Measurements from ENCODE around the gene MRPL16.
"Not testable (repeated sequence)": the region's sequence is repeated elsewhere in the genome, so short reads cannot be mapped to it uniquely, and the experiment has no call there.

The MRPL16 gene

DNA sequence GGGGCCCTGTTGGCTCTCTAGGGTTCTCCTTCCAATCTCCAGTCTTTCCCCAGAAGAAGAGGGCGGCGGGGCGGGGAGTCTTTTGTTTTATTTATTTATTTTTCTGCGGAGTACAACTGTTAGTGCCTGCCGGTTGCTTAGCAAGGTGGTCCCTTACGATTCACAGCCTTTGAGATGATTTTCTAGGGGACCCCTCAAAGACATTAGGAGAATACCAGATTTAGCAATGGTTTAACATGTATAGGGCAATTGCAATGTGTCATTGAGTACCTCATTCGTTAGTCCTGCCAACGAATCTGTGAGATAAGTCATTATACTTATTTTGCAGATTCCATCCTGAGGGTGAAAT is 307 bp upstream of the MRPL16 start:
- DNase-seq, result no peak

DNA sequence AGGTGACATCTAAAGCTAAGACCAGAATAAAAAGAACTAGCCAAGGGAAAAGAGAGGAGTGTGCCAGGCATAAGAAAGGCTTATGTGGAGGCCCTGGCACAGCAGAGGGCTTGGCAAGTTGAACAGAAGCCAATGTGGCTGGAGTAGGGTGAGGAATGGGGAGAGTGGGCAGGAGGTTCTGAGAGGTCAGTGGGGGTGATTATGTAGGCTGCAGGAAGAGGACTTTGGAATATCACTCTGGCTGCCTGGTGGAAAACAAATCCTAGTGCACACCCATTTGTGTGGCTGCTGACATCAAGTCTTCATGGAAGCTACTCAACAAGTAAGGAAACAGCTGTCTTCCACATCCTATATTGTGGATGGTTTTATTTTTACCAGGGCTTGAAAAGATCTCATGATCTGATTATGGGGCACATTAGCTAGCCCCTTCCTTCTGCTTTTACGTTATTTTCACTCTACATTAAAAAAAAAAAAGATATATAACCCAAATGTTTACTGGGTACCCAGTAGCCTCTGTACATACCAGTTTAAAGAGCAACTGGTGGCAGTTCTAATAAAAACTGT is 3.4 kb downstream of the MRPL16 start:
- no peak for DNase-seq

DNA sequence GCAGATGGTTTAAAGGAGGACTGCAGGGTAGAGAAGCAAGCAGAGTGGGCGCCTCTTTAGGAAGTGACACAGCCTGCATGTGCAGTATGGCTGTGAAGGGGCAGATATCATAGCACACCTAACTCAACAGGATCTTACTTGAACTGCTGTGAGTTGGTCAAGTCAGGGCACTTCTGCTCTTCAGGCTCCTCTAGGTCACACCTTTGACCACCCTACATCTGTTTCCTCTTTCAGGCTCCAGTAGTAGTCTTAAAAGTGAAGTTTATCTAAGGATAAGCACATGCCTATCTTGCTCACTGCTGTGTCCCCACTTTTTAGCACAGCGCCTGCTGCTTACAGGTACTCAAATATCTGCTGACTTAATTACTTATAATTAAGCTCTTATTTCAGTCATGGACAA is 6.5 kb downstream of the MRPL16 start:
- no peak for DNase-seq

DNA sequence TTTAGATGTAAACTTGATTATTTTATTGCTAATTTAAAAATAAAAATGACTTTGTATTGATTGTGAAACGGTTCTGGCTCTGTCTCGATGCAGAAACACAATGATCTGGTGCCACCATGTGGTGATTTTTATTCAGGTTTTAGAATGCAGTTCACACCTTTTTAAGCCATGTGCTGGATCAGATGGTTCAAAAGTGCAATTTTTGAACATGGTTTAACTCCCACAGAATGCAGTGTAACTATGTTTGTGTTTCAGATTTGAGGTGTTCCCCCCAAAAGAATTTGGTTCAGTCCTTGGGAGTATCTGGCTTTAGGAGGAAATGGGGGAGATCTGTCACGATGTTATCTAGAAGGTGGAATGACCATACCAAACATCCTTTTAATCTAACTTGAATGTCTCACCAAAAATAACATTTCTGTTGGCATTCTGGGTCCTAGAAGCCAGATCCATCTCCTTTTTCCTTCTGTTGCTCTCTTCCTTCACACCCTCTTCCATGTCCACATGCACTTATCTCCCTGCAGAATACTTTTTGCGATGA is 7.9 kb downstream of the MRPL16 start:
- DNase-seq, result no peak

DNA sequence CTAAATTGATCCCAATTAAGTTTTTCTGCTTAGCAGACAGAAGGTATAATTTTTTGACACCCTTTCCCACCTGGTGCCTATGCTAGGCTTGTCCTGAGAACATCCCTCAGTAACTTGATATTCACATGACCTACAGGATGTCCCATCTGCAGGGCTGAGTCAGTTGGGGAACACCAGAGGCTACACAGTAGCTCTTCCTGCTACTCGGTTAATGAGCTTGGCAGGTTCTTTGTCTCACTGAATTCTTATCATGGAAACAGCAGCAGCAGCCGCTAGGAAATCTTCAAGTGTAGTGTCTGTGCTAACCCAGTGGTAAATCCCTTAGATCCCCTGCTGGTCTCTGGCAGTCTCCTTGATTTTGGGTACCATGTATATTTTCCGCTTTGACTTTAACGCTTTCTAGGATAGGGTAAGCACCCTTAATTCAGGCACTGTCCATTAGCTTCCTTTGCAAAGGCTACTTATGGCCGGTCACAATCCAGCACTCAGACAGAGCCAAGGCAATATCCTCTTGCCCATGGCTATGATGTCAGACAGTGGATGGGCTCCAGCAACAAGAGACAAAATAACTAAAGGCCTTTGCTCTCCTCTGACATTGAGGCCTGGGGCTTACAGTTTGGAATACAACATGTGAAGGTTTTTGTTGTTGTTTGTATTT is 8.5 kb downstream of the MRPL16 start:
- no peak for DNase-seq

DNA sequence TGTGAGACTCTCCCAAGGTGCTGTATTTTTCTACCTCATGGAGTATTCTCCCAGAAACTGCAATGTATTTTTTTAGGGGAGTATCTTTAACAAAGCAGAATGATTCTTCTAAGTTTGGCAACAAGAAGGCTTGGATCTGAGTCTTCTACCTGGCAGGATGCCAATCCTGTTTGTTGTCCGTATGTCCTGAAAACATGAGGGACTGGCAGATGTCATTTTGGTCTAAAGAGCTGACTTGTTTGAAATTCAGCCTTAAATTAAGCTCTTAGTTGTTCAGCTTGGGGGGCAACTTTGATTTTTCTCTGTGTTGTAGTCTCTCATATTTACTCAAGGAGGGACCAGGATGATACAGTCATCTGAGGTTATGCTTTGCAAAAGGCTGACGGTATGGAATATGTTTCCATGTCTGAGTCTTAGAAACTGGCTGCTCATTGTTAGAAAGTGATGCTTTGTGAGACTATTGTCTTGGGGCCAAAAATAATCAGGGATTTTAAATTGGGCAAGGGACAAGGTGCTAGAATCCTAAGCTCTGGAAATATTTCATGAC is 9.3 kb downstream of the MRPL16 start:
- no peak for DNase-seq

DNA sequence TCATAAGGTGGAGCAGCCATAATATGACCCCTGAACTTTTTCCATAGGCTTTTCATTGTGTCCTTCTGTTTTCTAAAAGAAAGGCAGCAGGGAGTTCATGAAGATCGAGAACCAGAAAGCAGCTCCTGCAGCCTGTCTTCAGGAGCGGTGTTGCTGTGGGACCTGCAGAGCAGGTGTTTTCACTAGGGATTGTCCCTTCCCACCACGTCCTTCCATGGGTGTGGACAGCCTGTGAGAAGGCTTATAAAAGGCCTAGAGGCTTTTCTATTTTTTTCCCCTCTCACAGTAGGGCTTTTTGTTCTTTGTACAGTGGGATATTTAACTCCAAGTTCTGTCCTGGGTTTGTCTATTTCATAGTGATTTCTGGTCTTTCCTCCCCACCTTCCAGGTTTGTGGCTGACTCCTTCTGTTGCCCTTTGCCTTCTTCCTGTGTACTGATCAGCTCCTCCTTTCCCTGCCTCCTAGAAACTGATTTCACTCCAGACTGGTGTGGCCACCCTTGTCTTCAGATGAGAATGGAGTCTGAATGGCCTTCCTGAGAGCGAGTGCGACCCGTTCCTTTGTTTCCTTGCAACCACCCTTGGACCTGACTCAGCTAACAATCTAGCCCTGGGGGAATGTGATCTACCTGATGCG is 10.1 kb downstream of the MRPL16 start:
- DNase-seq, result no peak

DNA sequence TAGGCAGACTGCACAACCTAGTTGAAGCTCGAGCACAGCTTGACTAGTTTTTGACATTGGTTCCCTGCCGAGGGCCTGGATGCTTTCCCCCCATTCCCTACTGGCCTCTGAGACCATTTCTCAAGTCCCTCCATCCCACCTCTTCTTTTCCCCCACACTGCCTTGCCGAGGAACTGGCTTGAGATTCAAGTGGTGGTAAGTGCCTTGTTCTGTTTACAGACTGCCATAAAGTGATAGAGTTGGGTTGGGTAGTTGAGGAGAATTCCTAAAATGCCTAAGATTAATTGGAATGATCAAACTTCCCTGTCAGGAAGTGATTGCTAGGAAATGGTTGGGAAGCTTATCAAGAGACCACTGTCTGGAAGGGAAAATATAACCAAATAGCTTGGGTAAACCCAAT is 16.2 kb downstream of the MRPL16 start:
- no peak for DNase-seq

DNA sequence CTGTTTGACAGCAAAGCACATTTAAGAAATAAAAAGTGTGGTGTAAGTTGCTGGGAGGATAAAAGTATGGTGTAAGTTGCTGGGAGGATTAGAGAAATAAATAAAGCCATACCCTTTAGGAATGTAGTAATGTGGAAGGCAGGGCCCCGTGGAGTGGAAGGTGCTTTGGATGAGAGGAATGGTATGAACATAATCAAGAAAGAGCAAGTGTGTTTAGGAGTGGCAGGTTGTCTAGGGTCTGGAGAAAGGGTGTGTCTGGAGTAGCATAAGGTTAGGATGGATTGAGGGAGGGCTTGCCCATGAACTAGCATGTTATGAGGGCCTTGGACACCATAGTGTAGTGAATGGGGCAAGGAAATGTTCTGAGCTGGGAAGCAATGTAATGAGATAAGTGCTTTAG is 18.1 kb downstream of the MRPL16 start:
- DNase-seq, result no peak

DNA sequence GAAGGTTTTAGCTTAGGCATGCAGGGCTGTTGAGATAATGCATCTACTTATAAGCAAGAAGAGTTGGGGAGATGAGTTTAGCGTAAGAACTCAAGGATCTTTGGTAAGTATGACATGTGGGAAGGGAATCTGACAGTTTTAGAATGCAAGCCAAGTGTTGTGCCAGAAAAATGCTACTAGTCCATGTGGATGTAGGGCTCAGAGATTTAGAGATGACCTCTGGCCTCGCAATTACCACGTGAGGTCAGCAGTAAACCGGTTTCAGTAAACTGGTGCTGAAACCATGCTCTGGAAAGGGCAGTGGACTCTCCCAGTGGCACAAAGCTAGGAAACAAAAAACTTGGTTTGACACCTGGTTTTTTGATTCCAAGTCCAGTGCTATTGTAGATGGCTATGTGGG is 18.9 kb downstream of the MRPL16 start:
- DNase-seq, result no peak

DNA sequence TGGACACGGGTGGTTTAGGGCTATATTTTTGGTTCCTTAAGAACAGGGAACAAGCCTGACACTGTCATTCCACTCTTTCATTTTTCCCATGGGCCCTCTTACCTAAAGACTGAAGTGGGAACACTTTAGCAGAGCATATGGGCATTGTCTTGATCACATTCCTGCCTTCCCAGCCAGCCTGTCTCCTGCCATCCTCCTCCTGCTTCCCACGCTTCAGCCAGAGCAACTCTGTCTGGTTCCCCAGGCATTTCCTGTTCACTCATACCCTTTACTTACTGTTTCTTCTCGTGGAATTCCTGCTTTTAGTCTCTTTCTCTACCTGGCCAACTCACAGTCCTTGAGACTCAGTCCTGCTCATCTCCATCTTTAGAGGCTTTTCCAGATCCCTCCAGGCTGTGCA is 22.8 kb downstream of the MRPL16 start:
- DNase-seq, result no peak

DNA sequence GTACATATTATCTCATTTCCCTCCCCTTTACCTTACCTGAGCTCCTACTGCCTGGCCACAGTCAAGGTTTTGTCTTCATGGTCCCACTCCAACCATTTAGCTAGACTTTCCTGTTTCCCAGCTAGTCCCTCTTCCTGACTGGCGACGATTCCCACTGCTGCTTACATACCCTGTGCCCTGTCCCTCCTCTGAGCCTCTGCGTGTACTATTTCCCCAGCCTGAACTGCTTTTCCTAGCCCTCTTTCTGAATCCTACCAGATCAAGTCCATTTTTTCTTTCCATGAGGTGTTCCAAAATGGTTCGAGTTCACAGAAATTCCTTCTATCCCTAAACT is 23.4 kb downstream of the MRPL16 start:
- DNase-seq, result no peak

DNA sequence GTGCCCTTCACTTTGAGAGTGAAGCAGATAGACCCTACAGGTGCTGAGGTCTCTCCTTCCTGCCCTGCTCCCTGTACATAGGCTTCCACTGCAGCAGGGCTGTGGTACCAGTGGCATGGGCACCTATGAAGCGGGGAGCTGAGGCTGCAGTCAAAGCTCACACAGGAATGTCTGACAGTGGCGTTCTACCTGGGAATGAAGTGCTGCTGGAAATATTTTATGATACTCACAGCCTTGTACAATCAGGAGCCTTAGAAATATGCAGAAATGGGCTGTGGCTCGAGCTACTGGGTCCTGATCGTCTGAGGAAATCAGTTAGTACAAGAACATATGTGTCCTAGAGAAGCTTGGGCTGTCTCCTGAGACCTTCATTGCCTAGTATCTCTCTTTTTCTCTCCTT is 24.8 kb downstream of the MRPL16 start:
- no peak for DNase-seq

DNA sequence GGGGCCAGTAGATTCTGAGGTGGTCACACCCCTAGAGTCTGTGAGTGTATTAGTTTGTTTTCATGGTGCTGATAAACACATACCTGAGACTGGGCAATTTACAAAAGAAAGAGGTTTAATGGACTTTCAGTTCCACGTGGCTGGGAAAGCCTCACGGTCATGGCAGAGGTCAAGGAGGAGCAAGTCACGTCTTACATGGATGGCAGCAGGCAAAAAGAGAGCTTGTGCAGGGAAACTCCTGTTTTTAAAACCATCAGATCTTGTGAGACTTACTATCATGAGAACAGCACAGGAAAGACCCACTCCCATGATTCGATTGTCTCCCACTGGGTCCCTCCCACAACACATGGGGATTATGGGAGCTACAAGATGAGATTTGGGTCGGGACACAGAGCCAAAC is 26.1 kb downstream of the MRPL16 start:
- DNase-seq, result not testable (repeated sequence)

DNA sequence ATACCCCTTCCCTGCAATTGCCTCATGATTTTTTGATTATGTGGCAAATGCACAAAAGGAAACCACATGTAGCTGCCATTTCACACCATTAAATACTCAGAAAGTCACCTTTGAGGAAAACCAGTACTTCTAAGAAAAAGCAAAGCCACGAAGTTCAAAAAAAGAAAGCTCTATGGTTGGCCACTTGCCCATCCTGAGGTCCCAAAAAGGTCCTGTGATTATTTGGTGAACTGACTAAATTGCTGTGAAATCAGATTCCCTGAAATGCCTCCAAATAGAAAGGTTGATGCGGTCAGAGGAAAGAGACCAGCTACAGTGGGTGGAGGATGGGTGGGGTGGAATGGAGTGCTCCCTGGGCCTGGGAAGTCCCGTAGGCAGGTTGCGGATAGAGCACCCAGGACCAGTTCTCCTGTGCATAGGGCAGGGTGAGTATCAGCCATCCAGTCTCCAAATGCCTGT is 26.9 kb downstream of the MRPL16 start:
- no peak for DNase-seq

DNA sequence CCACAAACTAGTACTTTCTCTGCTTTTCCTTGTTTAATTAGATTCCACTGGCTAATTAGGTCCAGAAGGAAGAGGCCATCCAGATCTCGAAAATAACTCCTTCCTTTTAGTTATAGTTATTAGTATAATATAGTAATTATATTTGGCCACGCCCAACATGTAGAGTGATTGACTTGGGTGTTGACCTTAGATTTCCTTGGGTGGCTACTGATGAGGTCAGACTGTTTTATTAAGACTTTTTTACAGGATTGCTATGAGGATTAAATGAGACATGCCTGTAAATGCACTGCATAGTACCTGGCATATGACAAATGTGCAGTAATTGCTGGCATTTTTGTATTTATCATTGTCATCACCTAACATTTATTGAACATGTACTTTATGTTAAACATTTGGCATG is 28.5 kb downstream of the MRPL16 start:
- DNase-seq, result no peak

DNA sequence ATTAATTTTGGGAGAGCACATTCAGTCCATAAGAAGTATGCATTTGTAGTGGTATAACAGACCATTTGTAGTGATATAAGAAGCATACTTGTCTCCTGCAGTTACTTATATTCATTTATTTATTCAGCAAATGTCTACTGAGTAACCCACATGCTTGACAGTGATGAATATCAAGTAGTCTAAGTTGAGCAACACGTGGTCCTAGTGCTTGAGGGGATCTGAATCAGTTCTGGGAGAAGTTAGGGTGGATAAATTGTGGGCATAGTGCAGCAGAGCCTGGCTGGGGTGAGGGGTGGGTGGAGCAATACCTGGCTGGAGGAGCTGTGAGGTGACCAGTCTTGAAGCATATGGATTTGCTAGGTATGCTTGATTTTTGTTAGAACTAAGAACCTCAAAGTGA is 31.1 kb downstream of the MRPL16 start:
- no peak for DNase-seq

DNA sequence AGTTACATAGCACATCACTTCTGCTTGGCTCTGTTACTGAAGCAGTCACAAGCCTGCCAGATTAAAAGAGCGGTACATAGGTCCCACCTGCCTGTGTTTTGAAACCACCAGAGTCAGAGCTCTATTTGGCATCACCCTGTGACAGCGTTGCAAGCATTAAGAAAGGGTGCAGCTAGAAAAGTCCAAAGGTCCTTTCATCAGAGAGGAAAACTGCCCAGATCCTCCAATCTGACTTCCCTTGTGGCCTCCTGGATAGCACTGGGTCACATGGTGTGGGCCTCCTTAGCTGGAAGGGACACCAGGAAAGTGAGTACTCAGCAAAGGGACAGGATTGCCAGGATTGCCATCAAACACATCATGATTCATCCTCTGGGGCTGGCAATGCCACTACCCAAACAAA is 32.5 kb downstream of the MRPL16 start:
- DNase-seq, result no peak

DNA sequence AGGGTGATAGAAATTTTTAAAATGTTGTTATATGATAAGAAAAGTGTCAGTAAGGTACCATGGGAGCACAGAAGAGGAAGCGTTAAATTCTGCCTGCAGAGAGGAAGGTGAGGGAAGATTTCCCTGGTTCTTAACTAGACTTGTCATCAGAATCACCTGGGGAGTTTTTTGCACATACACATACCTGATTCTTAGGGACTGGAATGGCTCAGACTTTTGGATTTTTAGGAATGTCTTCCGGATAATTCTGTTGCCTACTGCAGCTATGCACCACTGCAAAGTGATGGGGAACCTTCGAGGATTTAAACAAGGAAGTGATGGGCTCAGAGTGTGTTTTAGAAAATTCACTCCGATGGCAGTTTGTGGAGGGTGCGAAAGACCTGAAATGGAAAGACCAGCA is 33.5 kb downstream of the MRPL16 start:
- no peak for DNase-seq

DNA sequence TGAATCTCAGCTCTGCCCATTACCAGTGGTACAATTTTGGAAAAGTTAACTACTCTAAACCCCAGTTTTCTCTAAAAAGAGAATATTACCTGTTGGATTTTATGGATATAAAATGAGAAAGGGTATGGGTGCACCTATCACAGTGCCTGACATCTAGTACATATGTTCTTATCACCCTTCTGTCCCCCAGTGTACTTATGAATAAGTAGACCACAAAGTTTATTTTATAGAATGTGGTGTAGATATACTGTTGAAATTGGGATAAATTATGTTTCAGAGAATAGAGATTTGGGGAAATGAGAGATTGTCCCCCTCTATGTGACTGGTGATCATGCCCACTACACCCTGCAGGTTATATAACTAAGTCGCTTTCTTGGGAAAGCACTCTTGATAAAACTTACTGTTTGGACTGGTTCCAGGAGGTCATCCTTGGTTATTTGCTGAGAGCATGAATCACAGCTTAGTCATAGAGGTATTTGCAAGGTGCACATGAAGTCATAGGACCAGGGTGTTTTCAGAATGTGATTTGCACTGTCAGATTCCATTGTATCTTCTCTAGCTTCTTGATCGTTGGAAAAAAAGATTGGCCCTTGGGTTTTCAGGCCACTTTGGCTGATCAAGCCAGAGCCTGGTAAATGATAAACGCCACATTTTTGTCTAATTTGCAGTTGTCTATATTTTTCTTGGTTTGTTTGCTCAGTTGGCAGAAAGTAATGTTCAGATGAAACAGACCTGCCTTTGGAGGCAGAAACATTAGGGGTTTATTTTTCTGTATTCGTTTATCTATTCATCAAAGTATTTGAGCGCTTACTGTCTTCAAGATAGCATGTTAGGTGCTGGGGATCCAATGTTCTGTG is 34.1 kb downstream of the MRPL16 start:
- no peak for DNase-seq

DNA sequence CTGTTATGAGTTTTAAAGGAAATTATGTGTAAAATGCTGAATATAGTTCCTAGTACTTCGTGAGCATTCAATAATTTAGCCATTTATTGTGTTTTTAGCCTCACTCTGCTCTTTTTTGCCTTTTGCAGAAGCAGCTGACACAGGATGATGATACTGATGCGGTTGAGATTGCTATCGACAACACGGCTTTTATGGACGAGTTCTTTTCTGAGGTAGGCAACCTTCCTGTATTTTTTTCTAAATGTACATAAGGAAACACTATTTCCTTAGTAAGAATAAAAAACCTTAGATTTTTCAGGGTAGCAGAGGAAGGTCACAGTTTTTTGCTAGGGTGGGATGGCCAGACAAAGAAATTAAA is 37.5 kb downstream of the MRPL16 start:
- DNase-seq, result peak; percentile 66

DNA sequence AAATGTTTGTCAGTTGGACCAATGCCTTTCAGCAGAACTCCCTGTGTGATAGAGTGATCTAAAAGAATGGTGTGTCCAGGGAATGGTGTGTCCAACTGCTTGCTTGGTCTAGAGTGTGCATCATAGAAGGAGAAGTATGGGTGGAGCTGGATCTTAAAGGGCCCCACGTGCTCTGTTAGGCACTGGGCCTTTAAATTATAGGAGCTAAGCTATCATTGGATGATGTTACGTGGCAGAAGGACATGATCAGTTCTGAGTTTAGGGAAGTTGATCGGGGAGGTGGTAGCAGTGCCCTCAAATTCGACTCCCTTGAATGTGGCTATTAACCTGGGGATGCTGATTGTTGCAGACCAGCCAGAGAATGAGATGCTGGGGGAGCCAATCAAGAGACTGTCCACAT is 39.0 kb downstream of the MRPL16 start:
- no peak for DNase-seq

DNA sequence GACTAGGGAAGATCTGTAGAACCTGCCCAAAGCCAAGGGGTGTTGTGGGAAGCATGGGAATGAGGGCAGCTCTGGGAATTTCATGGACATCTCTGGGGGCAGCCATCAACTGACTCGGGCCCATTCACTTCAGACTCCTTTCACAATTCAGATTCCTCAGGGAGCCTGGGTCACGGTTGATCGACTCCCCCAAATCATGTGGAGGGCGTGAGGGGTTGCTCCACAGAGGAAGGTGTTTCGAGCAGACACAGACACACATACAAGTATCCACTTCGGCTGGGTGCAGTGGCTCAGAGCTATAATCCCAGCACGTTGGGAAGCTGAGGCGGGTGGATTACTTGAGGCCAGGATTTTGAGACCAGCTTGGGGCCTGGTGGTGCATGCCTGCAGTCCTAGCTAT is 39.7 kb downstream of the MRPL16 start:
- no peak for DNase-seq

DNA sequence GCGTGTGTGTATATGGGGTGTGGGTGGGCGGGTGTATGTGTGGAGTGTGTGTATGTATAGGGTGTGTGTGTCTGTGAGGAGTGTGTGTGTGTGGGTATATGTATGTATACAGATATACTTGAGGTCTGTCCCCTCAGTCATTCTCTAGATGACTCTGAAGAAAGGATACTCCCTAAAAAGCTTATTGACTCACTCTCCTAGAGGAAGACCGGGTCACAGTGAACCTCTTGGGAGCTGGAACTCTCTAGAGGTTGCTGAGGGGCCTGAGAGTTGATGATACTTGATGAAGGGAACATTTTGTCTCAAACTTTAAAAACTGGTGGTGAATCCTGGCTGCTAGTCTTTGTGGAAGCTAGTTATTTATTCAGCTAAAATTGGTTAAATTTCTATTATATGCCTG is 40.3 kb downstream of the MRPL16 start:
- DNase-seq, result no peak

All from GF-D8 (cell line).